T47D (cell line): ENCODE results near the gene AP1M1.

ENCODE experiments used
- DNase-seq, 2 experiments: peaks; one replicate each; pipeline versions ENCODE4 v3.0.0 to v3.0.0-alpha.2; 2011 to 2012; ENCODE audit warnings: low read depth in 1 of 2, low spot score in 1 of 2
- JUND ChIP-seq: IDR thresholded peaks from 2 replicates; pipeline ENCODE4 v1.6.1; 2012; ENCODE audit warnings: low read depth
- in situ Hi-C: cut with HindIII; loops from 2 replicates; pipeline ENCODE4 v1.10.0; 2016; ENCODE audit warnings: low sequenced_read_pairs, low pct_unique_long_range_greater_than_20kb

AP1M1 gene

GRCh38 chr19:16217716-16218451, 20.2 kb downstream of the AP1M1 start:
- in situ Hi-C loops = no loop called here
- no peak for DNase-seq

GRCh38 chr19:16218851-16219250, 21.1 kb downstream of the AP1M1 start:
- DNase-seq = no peak
- TF ChIP-seq JUND = no peak
- in situ Hi-C loops = no loop called here

More at GRCh38 chr19:16217716-16218451, 20.2 kb downstream of the AP1M1 start:
- no peak for TF ChIP-seq JUND

GRCh38 chr19:16222806-16223205, 25.1 kb downstream of the AP1M1 start:
- DNase-seq = no peak
- in situ Hi-C loops = no loop called here
- no peak for TF ChIP-seq JUND

GRCh38 chr19:16223746-16224145, 26.0 kb downstream of the AP1M1 start:
- DNase-seq = peak in 1 of 2 experiments; percentile 68
- in situ Hi-C loops = no loop called here
- no peak for TF ChIP-seq JUND

- in situ Hi-C loops = no loop called here
- TF ChIP-seq JUND = no peak
- peak; percentile 49 to 84 for DNase-seq
Measured at GRCh38 chr19:16224293-16225045, 26.8 kb downstream of the AP1M1 start.

- TF ChIP-seq JUND = no peak
- in situ Hi-C loops = no loop called here
- no peak for DNase-seq
Measured at GRCh38 chr19:16225279-16226183, 27.8 kb downstream of the AP1M1 start.

- in situ Hi-C loops = no loop called here
- TF ChIP-seq JUND = no peak
- DNase-seq = no peak
Measured at GRCh38 chr19:16226184-16226591, 28.5 kb downstream of the AP1M1 start.

GRCh38 chr19:16226878-16227836, 29.4 kb downstream of the AP1M1 start:
- TF ChIP-seq JUND = no peak
- in situ Hi-C loops = no loop called here

GRCh38 chr19:16227837-16228636, 30.3 kb downstream of the AP1M1 start:
- in situ Hi-C loops = no loop called here

More at GRCh38 chr19:16226878-16227836, 29.4 kb downstream of the AP1M1 start:
- DNase-seq = no peak

GRCh38 chr19:16228637-16229321, 31.1 kb downstream of the AP1M1 start:
- in situ Hi-C loops = no loop called here
- TF ChIP-seq JUND = no peak
- no peak for DNase-seq

More at GRCh38 chr19:16227837-16228636, 30.3 kb downstream of the AP1M1 start:
- no peak for DNase-seq
- TF ChIP-seq JUND = no peak

GRCh38 chr19:16229322-16229641, 31.6 kb downstream of the AP1M1 start:
- in situ Hi-C loops = no loop called here
- DNase-seq = no peak
- no peak for TF ChIP-seq JUND
